Type B pancreatic cell (in vitro differentiated cells): Measurements from ENCODE around the gene ABLIM2. TPM values are rescaled to one million over a fixed set of nuclear protein-coding genes. Genes with fewer than 3 reads are reported as not detected.

Experiments used
- DNase-seq: peaks from one replicate; pipeline ENCODE4 v3.0.0; 2021; ENCODE audit warnings: mixed read lengths; ENCODE audit not compliant: unreplicated experiment; ENCODE audit errors: extremely low spot score
- H3K27ac Mint-ChIP-seq: 2 replicates; pipeline ENCODE4 v1.8.0; 2021; ENCODE audit warnings: mild to moderate bottlenecking, mixed read lengths
- H3K27me3 Mint-ChIP-seq: 2 replicates; pipeline ENCODE4 v1.8.0; 2021; ENCODE audit warnings: mixed read lengths
- H3K36me3 Mint-ChIP-seq: 2 replicates; pipeline ENCODE4 v1.8.0; 2021; ENCODE audit warnings: mixed read lengths
- H3K4me1 Mint-ChIP-seq: one replicate; pipeline ENCODE4 v1.8.0; 2021; ENCODE audit warnings: mixed read lengths; ENCODE audit not compliant: unreplicated experiment
- H3K4me3 Mint-ChIP-seq: 2 replicates; pipeline ENCODE4 v1.8.0; 2021; ENCODE audit warnings: mild to moderate bottlenecking, mixed read lengths
- H3K9me3 Mint-ChIP-seq: 2 replicates; pipeline ENCODE4 v1.8.0; 2021; ENCODE audit warnings: mixed read lengths
- CTCF ChIP-seq: fragments of 200-600 bp; sonication (generic); conservative IDR thresholded peaks from 2 replicates; pipeline ENCODE4 v1.5.0; 2021; ENCODE audit warnings: antibody characterized with exemption, mild to moderate bottlenecking
- total RNA-seq: library from RNA; stranded (reverse); gene quantifications from 2 replicates; pipeline ENCODE4 v1.2.1, GENCODE V29; 2021; ENCODE audit warnings: low replicate concordance

ABLIM2 gene
- total RNA-seq, 1 donor from 2014 or later: 2.6 TPM

- no peak overlapping the region for H3K27ac Mint-ChIP-seq
- DNase-seq: no peak
- no peak overlapping the region for H3K4me3 Mint-ChIP-seq
- peaks cover 10% of the 10 kb centered on the region for H3K27me3 Mint-ChIP-seq
- H3K36me3 Mint-ChIP-seq: no peaks in the 10 kb centered on the region
- H3K4me1 Mint-ChIP-seq: peaks cover 19% of the 10 kb centered on the region
- no peaks in the 10 kb centered on the region for H3K9me3 Mint-ChIP-seq
- TF ChIP-seq CTCF: no peak
These were observed 112.7 kb downstream of the ABLIM2 start for GRCh38 chr4:8045909-8046308.

- peaks cover 10% of the 10 kb centered on the region for H3K27me3 Mint-ChIP-seq
- H3K27ac Mint-ChIP-seq: no peak overlapping the region
- no peak for TF ChIP-seq CTCF
- no peaks in the 10 kb centered on the region for H3K9me3 Mint-ChIP-seq
- no peaks in the 10 kb centered on the region for H3K36me3 Mint-ChIP-seq
- H3K4me3 Mint-ChIP-seq: no peak overlapping the region
- no peak for DNase-seq
- peaks cover 9% of the 10 kb centered on the region for H3K4me1 Mint-ChIP-seq
These were observed 113.9 kb downstream of the ABLIM2 start for GRCh38 chr4:8044699-8045098.

GRCh38 chr4:8044244-8044643, 114.4 kb downstream of the ABLIM2 start:
- peaks cover 10% of the 10 kb centered on the region for H3K27me3 Mint-ChIP-seq
- peaks cover 9% of the 10 kb centered on the region for H3K4me1 Mint-ChIP-seq
- H3K27ac Mint-ChIP-seq: no peak overlapping the region
- H3K9me3 Mint-ChIP-seq: no peaks in the 10 kb centered on the region
- H3K4me3 Mint-ChIP-seq: no peak overlapping the region
- TF ChIP-seq CTCF: no peak
- H3K36me3 Mint-ChIP-seq: no peaks in the 10 kb centered on the region
- DNase-seq: no peak

- H3K27me3 Mint-ChIP-seq: peaks cover 10% of the 10 kb centered on the region
- H3K9me3 Mint-ChIP-seq: no peaks in the 10 kb centered on the region
- no peak overlapping the region for H3K4me3 Mint-ChIP-seq
- TF ChIP-seq CTCF: no peak
- no peak overlapping the region for H3K27ac Mint-ChIP-seq
- H3K4me1 Mint-ChIP-seq: peaks cover 15% of the 10 kb centered on the region
- DNase-seq: no peak
- H3K36me3 Mint-ChIP-seq: no peaks in the 10 kb centered on the region
These were observed 115.0 kb downstream of the ABLIM2 start for GRCh38 chr4:8043596-8043995.

GRCh38 chr4:8041868-8042267, 116.7 kb downstream of the ABLIM2 start:
- DNase-seq: no peak
- no peaks in the 10 kb centered on the region for H3K9me3 Mint-ChIP-seq
- no peaks in the 10 kb centered on the region for H3K36me3 Mint-ChIP-seq
- no peak overlapping the region for H3K27ac Mint-ChIP-seq
- no peak for TF ChIP-seq CTCF
- H3K27me3 Mint-ChIP-seq: peaks cover 9% of the 10 kb centered on the region
- no peak overlapping the region for H3K4me3 Mint-ChIP-seq
- H3K4me1 Mint-ChIP-seq: peaks cover 17% of the 10 kb centered on the region

GRCh38 chr4:8041172-8041571, 117.4 kb downstream of the ABLIM2 start:
- no peak for TF ChIP-seq CTCF
- peaks cover 17% of the 10 kb centered on the region for H3K4me1 Mint-ChIP-seq
- no peaks in the 10 kb centered on the region for H3K9me3 Mint-ChIP-seq
- no peak overlapping the region for H3K4me3 Mint-ChIP-seq
- DNase-seq: no peak
- H3K36me3 Mint-ChIP-seq: no peaks in the 10 kb centered on the region
- peaks cover 7% of the 10 kb centered on the region for H3K27me3 Mint-ChIP-seq
- no peak overlapping the region for H3K27ac Mint-ChIP-seq
